Skin epidermis (tissue), 12 donors: ENCODE measurements around the gene UFSP1.
"Not testable (repeated sequence)": the region's sequence is repeated elsewhere in the genome, so short reads cannot be mapped to it uniquely, and the experiment has no call there.

Experiments used
- H3K27ac ChIP-seq, 21 experiments: fragments of 200-600 bp; sonication (generic) in 11 of 21; one replicate each; pipeline ENCODE4 v1.5.0; 2020; ENCODE audit warnings: mild to moderate bottlenecking in 3 of 21, inconsistent platforms in 2 of 21, moderate library complexity in 2 of 21
- H3K4me3 ChIP-seq, 7 experiments: fragments of 200-600 bp; sonication (generic) in 2 of 7; one replicate each; pipeline ENCODE4 v1.5.0; 2020; ENCODE audit warnings: inconsistent platforms in 2 of 7, mild to moderate bottlenecking in 2 of 7, moderate library complexity in 1 of 7

Gene UFSP1

DNA sequence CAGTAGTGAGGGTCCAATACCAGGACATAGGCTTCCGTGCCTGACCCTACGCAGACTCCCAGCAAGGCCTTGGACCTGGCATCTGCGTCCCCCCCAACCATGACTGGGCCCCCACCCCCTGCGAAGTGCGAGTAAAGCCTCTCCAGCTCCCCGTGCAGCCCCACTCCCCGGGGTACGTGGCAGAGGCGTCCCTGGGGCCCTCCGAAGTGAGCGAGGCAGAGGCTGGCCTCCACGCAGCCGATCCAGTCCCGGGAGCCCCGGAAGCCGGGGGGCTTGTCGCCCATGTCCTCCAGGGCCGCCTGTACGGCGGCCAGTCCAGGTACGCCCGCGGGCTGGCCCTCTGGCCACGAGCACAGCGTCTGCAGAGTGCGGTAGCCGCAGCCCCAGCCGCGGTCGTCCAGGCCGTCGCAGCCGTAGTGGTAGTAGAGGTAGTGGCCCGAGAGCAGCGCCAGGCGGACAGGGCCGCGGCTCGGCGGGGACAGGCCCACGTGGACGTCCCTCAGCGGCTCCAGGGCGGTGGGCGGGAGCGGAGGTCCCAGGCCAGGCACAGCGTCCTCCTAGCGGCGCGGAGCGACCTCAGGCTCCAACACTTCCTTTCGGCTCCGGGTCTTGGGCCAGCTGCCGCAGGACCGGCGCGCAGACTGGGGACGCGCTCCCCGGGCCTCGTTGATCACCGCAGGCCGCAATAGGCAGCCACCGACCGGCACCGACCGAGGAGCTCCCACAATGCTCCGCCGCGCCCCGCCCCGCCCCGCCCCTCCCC is at the start of gene UFSP1:
UFSP1 (minus strand) TSS at position 728 of the 763 bp plus-strand sequence; CDS start at position 284, 444 bp downstream.
- H3K4me3 ChIP-seq, result peak within 1 kb of the TSS; percentile 63 to 85 (median 76)

GRCh38 chr7:100936167-100936566 is 46.7 kb upstream of the UFSP1 start:
- not testable (repeated sequence) for H3K4me3 ChIP-seq, H3K27ac ChIP-seq

More for the DNA sequence above, at the start of gene UFSP1:
- H3K27ac ChIP-seq, result peak within 1 kb of the TSS; percentile 40 to 97 (median 87)

GRCh38 chr7:100935381-100935780 is 45.9 kb upstream of the UFSP1 start:
- not testable (repeated sequence) for H3K4me3 ChIP-seq, H3K27ac ChIP-seq

GRCh38 chr7:100933734-100934133 is 44.2 kb upstream of the UFSP1 start:
- Histone ChIP-seq H3K4me3 (no peak overlapping the region), H3K27ac (no peak overlapping the region)

DNA sequence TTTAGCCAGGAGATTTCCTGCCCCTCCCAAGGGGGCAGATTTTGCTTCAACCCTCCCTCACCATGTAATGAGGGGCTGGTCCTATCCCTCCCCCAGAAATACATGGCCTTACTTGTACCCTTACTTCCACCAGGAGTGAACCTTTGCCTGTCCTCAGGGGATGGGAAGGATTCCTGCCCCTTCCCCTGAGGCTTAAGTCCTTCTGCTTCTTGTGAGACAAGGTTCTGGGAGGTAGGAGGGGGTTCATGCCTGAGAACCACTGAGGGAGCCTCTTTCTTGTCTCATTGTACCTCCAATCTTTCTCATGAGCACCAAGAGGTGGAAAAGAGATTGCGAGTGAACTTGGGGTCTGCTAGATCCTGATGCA is 40.3 kb upstream of the UFSP1 start:
- no peak overlapping the region for H3K27ac ChIP-seq
- no peak overlapping the region for H3K4me3 ChIP-seq

DNA sequence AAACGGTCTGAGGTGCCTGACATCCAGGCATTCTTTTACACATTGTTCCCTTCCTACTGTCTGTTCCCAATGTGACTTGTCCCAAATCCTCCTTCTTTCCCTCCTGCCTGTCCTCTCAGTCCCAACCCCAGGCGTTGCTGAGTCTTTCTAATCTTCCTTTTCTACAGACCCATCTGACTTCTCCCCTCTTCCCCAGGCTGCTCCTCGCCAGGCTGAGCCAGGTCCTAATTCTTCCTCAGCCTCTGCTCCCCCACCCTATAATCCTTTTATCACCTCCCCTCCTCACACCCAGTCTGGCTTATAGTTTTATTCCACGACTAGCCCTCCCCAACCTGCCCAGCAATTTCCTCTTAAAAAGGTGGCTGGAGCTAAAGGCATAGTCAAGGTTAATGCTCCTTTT is 34.1 kb upstream of the UFSP1 start:
- not testable (repeated sequence) for H3K4me3 ChIP-seq

GRCh38 chr7:100921039-100921438 is 31.5 kb upstream of the UFSP1 start:
- no peak overlapping the region for H3K27ac ChIP-seq
- no peak overlapping the region for H3K4me3 ChIP-seq

More for the DNA sequence above, 34.1 kb upstream of the UFSP1 start:
- not testable (repeated sequence) for H3K27ac ChIP-seq

DNA sequence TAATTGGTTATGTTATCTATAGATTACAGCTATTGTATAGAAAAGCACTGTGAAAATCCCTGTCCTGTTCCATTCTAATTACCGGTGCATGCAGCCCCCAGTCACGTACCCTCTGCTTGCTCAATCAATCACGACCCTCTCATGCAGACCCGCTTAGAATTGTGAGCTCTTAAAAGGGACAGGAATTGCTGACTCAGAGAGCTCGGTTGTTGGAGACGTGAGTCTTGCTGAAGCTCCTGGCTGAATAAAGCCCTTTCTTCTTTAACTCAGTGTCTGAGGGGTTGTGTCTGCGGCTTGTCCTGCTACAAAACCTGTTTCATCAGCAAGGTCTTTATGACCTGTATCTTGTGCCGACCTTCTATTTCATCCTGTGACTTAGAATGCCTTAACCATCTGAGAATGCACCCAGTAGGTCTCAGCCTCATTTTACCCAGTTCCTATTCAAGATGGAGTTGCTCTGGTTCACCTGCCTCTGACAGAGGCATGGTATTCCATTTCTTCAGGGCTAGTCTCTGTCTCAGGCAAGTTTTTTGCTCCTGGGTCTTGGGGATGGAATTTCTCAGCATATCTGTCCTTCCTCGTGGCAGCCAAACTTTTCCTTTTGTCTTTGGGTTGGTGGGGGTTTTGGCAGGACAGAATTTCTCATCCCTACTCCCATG is 30.4 kb upstream of the UFSP1 start:
- H3K27ac ChIP-seq, result not testable (repeated sequence)

DNA sequence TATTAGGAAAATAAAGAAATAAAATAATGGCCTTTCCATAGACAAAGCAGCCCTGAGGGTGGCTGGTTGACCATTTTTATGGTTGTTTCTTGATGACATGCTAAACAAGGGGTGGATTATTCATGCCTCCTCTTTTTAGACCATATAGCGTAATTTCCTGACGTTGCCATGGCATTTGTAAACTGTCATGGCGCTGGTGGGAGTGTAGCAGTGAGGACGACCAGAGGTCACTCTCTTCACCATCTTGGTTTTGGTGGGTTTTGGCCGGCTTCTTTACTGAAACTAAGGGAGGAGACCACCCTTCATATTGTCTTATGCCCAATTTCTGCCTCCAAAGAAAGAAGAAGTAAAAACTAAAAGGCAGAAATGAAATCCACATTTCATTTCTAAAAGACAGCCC is 29.8 kb upstream of the UFSP1 start:
- H3K4me3 ChIP-seq, H3K27ac ChIP-seq: not testable (repeated sequence)

More for the DNA sequence above, 30.4 kb upstream of the UFSP1 start:
- not testable (repeated sequence) for H3K4me3 ChIP-seq

GRCh38 chr7:100914879-100915447 is 25.4 kb upstream of the UFSP1 start:
- H3K27ac ChIP-seq, result no peak overlapping the region
- no peak overlapping the region for H3K4me3 ChIP-seq

GRCh38 chr7:100914208-100914878 is 24.8 kb upstream of the UFSP1 start:
- Histone ChIP-seq H3K27ac (no peak overlapping the region), H3K4me3 (no peak overlapping the region)

DNA sequence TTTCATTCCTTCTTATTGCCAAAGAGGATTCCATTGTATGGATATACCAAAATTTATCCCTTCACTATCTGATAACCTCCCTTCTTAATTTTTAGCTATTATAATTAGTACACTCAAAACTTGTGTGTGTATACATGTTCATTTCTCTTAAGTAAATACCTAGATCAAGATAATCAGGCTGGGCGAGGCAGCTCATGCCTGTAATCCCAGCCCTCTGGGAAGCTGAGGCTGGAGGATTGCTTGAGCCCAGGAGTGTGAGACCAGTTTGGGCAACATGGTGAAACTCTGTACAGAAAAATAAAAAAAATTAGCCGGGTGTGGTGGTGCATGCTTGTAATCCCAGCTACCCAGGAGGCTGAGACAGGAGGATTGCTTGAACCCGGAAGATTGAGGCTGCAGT is 22.0 kb upstream of the UFSP1 start:
- H3K4me3 ChIP-seq, result no peak overlapping the region
- H3K27ac ChIP-seq, result no peak overlapping the region

GRCh38 chr7:100910443-100910842 is 20.9 kb upstream of the UFSP1 start:
- H3K27ac ChIP-seq, H3K4me3 ChIP-seq: not testable (repeated sequence)

GRCh38 chr7:100908512-100908911 is 19.0 kb upstream of the UFSP1 start:
- H3K4me3 ChIP-seq, result no peak overlapping the region
- no peak overlapping the region for H3K27ac ChIP-seq

- Histone ChIP-seq H3K27ac (no peak overlapping the region), H3K4me3 (no peak overlapping the region)
Measured at GRCh38 chr7:100902638-100903037, 13.1 kb upstream of the UFSP1 start.

DNA sequence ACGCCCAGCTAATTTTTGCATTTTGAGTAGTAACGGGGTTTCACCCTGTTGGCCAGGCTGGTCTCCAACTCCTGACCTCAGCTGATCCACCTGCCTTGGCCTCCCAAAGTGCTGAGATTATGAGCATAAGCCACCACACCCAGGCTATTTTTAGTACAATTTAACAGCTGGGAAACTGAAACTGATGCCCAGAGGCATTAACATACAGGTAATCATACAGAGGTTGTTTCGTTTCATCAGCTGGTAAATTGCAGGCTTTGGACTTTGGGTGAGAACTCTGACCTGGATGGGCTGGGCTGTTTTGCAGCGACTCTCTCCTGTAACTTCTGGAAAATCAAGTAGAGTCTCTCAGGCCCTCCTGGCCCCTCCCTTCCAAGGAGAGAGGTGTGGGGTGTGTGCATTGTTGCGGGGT is 12.4 kb upstream of the UFSP1 start:
- Histone ChIP-seq H3K27ac (no peak overlapping the region), H3K4me3 (no peak overlapping the region)

DNA sequence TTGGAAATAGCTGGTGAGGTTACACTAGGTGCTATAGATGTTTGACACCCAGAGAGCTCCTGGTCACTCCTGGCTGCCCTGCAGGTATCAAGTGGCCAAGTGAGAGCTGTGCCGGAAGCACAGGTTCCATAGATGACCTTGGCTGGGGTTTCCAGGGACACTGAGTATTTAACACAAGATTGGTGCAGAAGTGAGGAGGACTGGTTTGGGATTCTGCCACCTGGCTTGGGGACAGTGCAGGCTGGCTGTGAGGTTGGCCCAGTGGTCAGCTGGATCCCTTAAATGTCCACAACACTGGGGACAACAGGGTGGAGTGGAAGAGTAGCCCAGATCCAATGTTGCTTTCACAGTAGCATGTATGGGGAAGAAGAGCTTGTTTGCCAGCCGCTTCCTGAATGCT is 11.5 kb upstream of the UFSP1 start:
- no peak overlapping the region for H3K27ac ChIP-seq
- H3K4me3 ChIP-seq, result no peak overlapping the region

GRCh38 chr7:100899432-100899831 is 9.9 kb upstream of the UFSP1 start:
- Histone ChIP-seq H3K27ac (no peak overlapping the region), H3K4me3 (no peak overlapping the region)

GRCh38 chr7:100897772-100898454 is 8.4 kb upstream of the UFSP1 start:
- Histone ChIP-seq H3K27ac (no peak overlapping the region), H3K4me3 (no peak overlapping the region)
